HepG2 (cell line): ENCODE data around the gene SESN3.

Experiments used
- CTCF ChIP-seq: sonication (generic); formaldehyde crosslinking; IDR thresholded peaks from 2 replicates; pipeline ENCODE4 v1.5.0; 2020; ENCODE audit warnings: mild to moderate bottlenecking, missing genetic modification reagents, moderate library complexity
- FOXA1 ChIP-seq, 2 experiments: fragments of 450-650 bp in 1 of 2; sonication (generic) in 1 of 2; formaldehyde crosslinking in 1 of 2; IDR thresholded peaks; 2 replicates each; pipeline versions ENCODE4 v1.4.0 to v1.6.1; 2016 to 2020; ENCODE audit warnings: missing genetic modification reagents in 1 of 2
- NFE2L1 ChIP-seq: sonication (generic); formaldehyde crosslinking; IDR thresholded peaks from 2 replicates; pipeline ENCODE4 v1.4.0; 2020; ENCODE audit warnings: missing genetic modification reagents, mild to moderate bottlenecking, borderline replicate concordance
- NR2C2 ChIP-seq: sonication (generic); formaldehyde crosslinking; IDR thresholded peaks from 2 replicates; pipeline ENCODE4 v1.4.0; 2020; ENCODE audit warnings: missing genetic modification reagents, mild to moderate bottlenecking, moderate library complexity, borderline replicate concordance
- POLR2AphosphoS5 ChIP-seq: IDR thresholded peaks from 2 replicates; pipeline ENCODE4 v1.6.1; 2012; ENCODE audit warnings: low read depth, low read length
- PPARG ChIP-seq: conservative IDR thresholded peaks from 2 replicates; pipeline ENCODE4 v1.6.1; 2016; ENCODE audit warnings: missing biosample characterization, missing genetic modification reagents
- TF ChIP-seq, protein P1 (sequence below): sonication (generic); formaldehyde crosslinking; IDR thresholded peaks from 2 replicates; pipeline ENCODE4 v1.4.0; 2020; ENCODE audit warnings: missing genetic modification reagents
- TF ChIP-seq, protein P2 (sequence below): sonication (generic); formaldehyde crosslinking; IDR thresholded peaks from 2 replicates; pipeline ENCODE4 v1.4.0; 2020; ENCODE audit warnings: missing genetic modification reagents, borderline replicate concordance
- TF ChIP-seq, protein P3 (sequence below): sonication (generic); formaldehyde crosslinking; IDR thresholded peaks from 2 replicates; pipeline ENCODE4 v1.8.0; 2022; ENCODE audit warnings: low read depth, missing genetic modification reagents
- TF ChIP-seq, protein P4 (sequence below): sonication (generic); formaldehyde crosslinking; IDR thresholded peaks from 2 replicates; pipeline ENCODE4 v1.9.0; 2021; ENCODE audit warnings: missing genetic modification reagents, borderline replicate concordance

DNA sequence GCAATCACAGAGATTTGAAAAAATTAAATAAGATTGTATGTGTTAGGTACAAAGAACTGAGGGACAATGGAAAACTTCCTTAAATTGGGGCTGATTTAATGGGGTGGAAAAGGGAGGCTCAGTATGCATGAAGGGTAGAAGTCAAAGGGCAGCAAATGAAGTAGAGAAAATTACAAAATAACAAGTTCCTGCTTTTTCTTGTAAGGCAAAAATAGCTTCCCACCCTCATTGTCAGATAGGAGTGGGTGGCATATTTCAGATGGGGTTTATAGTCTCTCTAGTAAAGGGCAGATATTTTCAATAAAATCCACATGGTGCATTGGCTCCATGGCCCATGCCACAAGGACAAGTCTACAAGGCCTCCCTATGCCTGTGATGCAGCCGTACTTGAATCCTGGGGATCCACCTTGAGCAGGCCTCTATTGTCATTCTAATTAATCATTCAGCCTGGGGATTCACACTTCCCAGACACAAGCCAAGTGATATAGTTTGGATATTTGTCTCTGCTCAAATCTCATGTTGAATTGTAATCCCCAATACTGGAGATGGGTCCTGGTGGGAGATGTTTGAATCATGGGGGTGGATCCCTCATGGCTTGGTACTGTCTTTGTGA lies 36.7 kb upstream of the SESN3 start:
- TF ChIP-seq NR2C2 (CRISPR knock-in tag) (no peak), CTCF (CRISPR knock-in tag) (no peak), PPARG (CRISPR knock-in tag) (no peak), FOXA1 (IDR thresholded peaks at IDR 0.05) (no peak), FOXA1 (CRISPR knock-in tag; IDR thresholded peaks at IDR 0.05) (no peak), NFE2L1 (CRISPR knock-in tag) (no peak), POLR2AphosphoS5 (no peak)
- TF ChIP-seq, protein P1, sequence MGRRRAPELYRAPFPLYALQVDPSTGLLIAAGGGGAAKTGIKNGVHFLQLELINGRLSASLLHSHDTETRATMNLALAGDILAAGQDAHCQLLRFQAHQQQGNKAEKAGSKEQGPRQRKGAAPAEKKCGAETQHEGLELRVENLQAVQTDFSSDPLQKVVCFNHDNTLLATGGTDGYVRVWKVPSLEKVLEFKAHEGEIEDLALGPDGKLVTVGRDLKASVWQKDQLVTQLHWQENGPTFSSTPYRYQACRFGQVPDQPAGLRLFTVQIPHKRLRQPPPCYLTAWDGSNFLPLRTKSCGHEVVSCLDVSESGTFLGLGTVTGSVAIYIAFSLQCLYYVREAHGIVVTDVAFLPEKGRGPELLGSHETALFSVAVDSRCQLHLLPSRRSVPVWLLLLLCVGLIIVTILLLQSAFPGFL (CRISPR knock-in tag): no peak
- TF ChIP-seq, protein P2, sequence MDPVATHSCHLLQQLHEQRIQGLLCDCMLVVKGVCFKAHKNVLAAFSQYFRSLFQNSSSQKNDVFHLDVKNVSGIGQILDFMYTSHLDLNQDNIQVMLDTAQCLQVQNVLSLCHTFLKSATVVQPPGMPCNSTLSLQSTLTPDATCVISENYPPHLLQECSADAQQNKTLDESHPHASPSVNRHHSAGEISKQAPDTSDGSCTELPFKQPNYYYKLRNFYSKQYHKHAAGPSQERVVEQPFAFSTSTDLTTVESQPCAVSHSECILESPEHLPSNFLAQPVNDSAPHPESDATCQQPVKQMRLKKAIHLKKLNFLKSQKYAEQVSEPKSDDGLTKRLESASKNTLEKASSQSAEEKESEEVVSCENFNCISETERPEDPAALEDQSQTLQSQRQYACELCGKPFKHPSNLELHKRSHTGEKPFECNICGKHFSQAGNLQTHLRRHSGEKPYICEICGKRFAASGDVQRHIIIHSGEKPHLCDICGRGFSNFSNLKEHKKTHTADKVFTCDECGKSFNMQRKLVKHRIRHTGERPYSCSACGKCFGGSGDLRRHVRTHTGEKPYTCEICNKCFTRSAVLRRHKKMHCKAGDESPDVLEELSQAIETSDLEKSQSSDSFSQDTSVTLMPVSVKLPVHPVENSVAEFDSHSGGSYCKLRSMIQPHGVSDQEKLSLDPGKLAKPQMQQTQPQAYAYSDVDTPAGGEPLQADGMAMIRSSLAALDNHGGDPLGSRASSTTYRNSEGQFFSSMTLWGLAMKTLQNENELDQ (CRISPR knock-in tag): no peak
- TF ChIP-seq, protein P3, sequence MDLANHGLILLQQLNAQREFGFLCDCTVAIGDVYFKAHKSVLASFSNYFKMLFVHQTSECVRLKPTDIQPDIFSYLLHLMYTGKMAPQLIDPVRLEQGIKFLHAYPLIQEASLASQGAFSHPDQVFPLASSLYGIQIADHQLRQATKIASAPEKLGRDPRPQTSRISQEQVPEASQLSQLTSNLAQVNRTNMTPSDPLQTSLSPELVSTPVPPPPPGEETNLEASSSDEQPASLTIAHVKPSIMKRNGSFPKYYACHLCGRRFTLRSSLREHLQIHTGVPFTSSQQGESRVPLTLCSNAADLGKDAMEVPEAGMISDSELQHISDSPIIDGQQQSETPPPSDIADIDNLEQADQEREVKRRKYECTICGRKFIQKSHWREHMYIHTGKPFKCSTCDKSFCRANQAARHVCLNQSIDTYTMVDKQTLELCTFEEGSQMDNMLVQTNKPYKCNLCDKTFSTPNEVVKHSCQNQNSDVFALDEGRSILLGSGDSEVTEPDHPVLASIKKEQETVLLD (CRISPR knock-in tag): no peak
- TF ChIP-seq, protein P4, sequence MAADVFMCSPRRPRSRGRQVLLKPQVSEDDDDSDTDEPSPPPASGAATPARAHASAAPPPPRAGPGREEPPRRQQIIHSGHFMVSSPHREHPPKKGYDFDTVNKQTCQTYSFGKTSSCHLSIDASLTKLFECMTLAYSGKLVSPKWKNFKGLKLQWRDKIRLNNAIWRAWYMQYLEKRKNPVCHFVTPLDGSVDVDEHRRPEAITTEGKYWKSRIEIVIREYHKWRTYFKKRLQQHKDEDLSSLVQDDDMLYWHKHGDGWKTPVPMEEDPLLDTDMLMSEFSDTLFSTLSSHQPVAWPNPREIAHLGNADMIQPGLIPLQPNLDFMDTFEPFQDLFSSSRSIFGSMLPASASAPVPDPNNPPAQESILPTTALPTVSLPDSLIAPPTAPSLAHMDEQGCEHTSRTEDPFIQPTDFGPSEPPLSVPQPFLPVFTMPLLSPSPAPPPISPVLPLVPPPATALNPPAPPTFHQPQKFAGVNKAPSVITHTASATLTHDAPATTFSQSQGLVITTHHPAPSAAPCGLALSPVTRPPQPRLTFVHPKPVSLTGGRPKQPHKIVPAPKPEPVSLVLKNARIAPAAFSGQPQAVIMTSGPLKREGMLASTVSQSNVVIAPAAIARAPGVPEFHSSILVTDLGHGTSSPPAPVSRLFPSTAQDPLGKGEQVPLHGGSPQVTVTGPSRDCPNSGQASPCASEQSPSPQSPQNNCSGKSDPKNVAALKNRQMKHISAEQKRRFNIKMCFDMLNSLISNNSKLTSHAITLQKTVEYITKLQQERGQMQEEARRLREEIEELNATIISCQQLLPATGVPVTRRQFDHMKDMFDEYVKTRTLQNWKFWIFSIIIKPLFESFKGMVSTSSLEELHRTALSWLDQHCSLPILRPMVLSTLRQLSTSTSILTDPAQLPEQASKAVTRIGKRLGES: no peak
